Ascending aorta (tissue), 2 donors: ENCODE measurements around the gene DPYD. TPM values are rescaled to one million over a fixed set of nuclear protein-coding genes. Genes with fewer than 3 reads are reported as not detected.

Source experiments
- DNase-seq, 2 donors: peaks; one replicate each; pipeline ENCODE4 v3.0.0-alpha.2; 2019; ENCODE audit warnings: low spot score in 2 of 2
- H3K27ac ChIP-seq, 2 donors: fragments of 200-600 bp; sonication (generic); one replicate each; pipeline ENCODE4 v1.5.1; 2016 to 2017; ENCODE audit warnings: mild to moderate bottlenecking in 1 of 2
- H3K27me3 ChIP-seq: fragments of 200-600 bp; sonication (generic); one replicate; pipeline ENCODE4 v1.5.1; 2017
- H3K36me3 ChIP-seq, 2 donors: fragments of 200-600 bp; sonication (generic); one replicate each; pipeline ENCODE4 v1.5.1; 2016
- H3K4me1 ChIP-seq, 2 donors: fragments of 200-600 bp; sonication (generic); one replicate each; pipeline ENCODE4 v1.5.1; 2016 to 2017; ENCODE audit warnings: mild to moderate bottlenecking in 1 of 2
- H3K4me3 ChIP-seq, 2 donors: fragments of 200-600 bp; sonication (generic); one replicate each; pipeline ENCODE4 v1.5.1; 2016 to 2017; ENCODE audit warnings: mild to moderate bottlenecking in 1 of 2
- H3K9me3 ChIP-seq, 2 donors: fragments of 200-600 bp; sonication (generic); one replicate each; pipeline ENCODE4 v1.5.1; 2016
- CTCF ChIP-seq, 3 experiments: fragments of 200-600 bp in 2 of 3; fragments of 450-650 bp in 1 of 3; sonication (generic) in 2 of 3; IDR thresholded peaks; one replicate each; pipeline ENCODE4 v1.5.1; 2016 to 2019; ENCODE audit warnings: antibody characterized with exemption in 3 of 3, mild to moderate bottlenecking in 1 of 3, moderate library complexity in 1 of 3
- intact Hi-C: fragments of 100-400 bp; cut with DNase I; formaldehyde crosslinking; loops from one replicate; pipeline ENCODE4 v1.15.1; 2023
- total RNA-seq: library from RNA; depleted of rRNA; stranded (reverse); fragments of >200 nt; gene quantifications from one replicate; pipeline ENCODE4 v1.1.0, GENCODE V29; 2016

DPYD gene
- total RNA-seq, 1 donor from 2014 or later = 22.9 TPM

GRCh38 chr1:97331165-97331564, 589.7 kb downstream of the DPYD start:
- TF ChIP-seq CTCF (IDR thresholded peaks at IDR 0.05) = no peak
- H3K4me3 ChIP-seq = no peak overlapping the region
- H3K4me1 ChIP-seq = no peaks in the 10 kb centered on the region
- no peaks in the 10 kb centered on the region for H3K27me3 ChIP-seq
- DNase-seq = no peak
- no peak overlapping the region for H3K27ac ChIP-seq
- no peaks in the 10 kb centered on the region for H3K9me3 ChIP-seq
- intact Hi-C loops = no loop called here
- no peaks in the 10 kb centered on the region for H3K36me3 ChIP-seq

- TF ChIP-seq CTCF (IDR thresholded peaks at IDR 0.05) = no peak
- Histone ChIP-seq H3K9me3 (peaks cover 0 to 10% of the 10 kb centered on the region in 2 donors), H3K27ac (no peak overlapping the region), H3K4me3 (no peak overlapping the region), H3K4me1 (no peaks in the 10 kb centered on the region), H3K27me3 (no peaks in the 10 kb centered on the region), H3K36me3 (no peaks in the 10 kb centered on the region)
- DNase-seq = no peak
- intact Hi-C loops = no loop called here
These were observed 606.1 kb downstream of the DPYD start for GRCh38 chr1:97314685-97315084.

GRCh38 chr1:97308131-97308530, 612.7 kb downstream of the DPYD start:
- no peaks in the 10 kb centered on the region for H3K36me3 ChIP-seq
- H3K4me1 ChIP-seq = no peaks in the 10 kb centered on the region
- DNase-seq = no peak
- TF ChIP-seq CTCF (IDR thresholded peaks at IDR 0.05) = no peak
- intact Hi-C loops = no loop called here
- no peak overlapping the region for H3K4me3 ChIP-seq
- no peaks in the 10 kb centered on the region for H3K27me3 ChIP-seq
- H3K27ac ChIP-seq = no peak overlapping the region
- H3K9me3 ChIP-seq = no peaks in the 10 kb centered on the region

GRCh38 chr1:97307568-97307967, 613.3 kb downstream of the DPYD start:
- H3K4me3 ChIP-seq = no peak overlapping the region
- DNase-seq = no peak
- H3K9me3 ChIP-seq = no peaks in the 10 kb centered on the region
- H3K4me1 ChIP-seq = no peaks in the 10 kb centered on the region
- H3K27ac ChIP-seq = no peak overlapping the region
- intact Hi-C loops = no loop called here
- H3K36me3 ChIP-seq = no peaks in the 10 kb centered on the region
- no peaks in the 10 kb centered on the region for H3K27me3 ChIP-seq
- TF ChIP-seq CTCF (IDR thresholded peaks at IDR 0.05) = no peak

GRCh38 chr1:97307151-97307550, 613.7 kb downstream of the DPYD start:
- Histone ChIP-seq H3K4me3 (no peak overlapping the region), H3K9me3 (no peaks in the 10 kb centered on the region), H3K27ac (no peak overlapping the region), H3K36me3 (no peaks in the 10 kb centered on the region), H3K4me1 (no peaks in the 10 kb centered on the region), H3K27me3 (no peaks in the 10 kb centered on the region)
- no peak for DNase-seq
- no peak for TF ChIP-seq CTCF (IDR thresholded peaks at IDR 0.05)
- intact Hi-C loops = no loop called here

GRCh38 chr1:97306504-97306903, 614.3 kb downstream of the DPYD start:
- Histone ChIP-seq H3K36me3 (no peaks in the 10 kb centered on the region), H3K4me1 (no peaks in the 10 kb centered on the region), H3K27ac (no peak overlapping the region), H3K27me3 (no peaks in the 10 kb centered on the region), H3K4me3 (no peak overlapping the region), H3K9me3 (no peaks in the 10 kb centered on the region)
- TF ChIP-seq CTCF (IDR thresholded peaks at IDR 0.05) = no peak
- intact Hi-C loops = no loop called here
- no peak for DNase-seq
